GM21381 (cell line): ENCODE measurements around the gene SRCAP.

Source experiments
- ATAC-seq: cut with Tn5 transposase; IDR thresholded peaks from one replicate; pipeline ENCODE4 v1.9.1; 2021; ENCODE audit warnings: mild to moderate bottlenecking, moderate library complexity; ENCODE audit not compliant: unreplicated experiment

Gene SRCAP

DNA sequence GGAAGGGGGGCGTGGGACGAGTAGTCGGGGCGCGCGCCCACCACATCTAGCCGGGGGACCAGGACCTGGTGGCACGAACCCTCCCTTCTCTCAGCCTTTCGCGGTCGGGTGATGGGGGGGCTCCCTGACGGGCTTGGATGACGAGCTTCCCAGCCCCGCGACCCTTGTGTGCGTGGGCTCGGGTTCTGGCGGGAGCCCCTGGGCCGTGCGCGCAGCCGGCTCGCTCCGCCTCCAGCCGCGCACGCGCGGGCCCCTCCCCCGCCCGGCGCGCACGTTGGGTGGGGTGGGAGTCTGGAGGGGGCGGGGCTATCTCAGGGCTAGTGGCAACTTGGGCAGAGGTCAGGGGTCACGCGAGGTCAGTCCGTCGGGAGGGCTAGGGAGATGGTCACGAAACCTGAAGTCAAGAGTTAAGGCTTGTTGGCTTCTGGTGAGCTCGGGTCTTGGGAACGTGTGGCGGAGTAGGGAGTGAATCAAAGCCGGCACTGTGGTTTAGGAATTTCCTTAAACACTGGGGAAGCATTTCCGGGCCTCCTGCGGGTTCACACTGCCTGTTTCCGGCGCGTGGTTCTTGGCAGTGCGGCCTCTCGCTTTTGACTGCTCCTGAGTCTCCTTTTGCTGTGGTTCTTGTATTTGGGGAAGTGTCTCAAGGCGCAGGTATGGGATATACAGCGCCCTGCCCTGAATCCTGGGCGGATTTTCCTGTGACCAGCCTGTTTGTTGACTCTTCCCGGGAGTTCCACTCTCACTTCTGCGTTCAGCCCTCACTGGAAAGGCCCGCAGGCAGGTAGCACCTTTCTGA lies at the start of gene SRCAP:
Gene SRCAP (plus strand): TSS at position 356 of the 799 bp plus-strand sequence. CDS start 1,654 bp downstream, outside the sequence.
- ATAC-seq, result peak; percentile 32

GRCh38 chr16:30649725-30650368 lies 49.1 kb upstream of the SRCAP start:
- peak; percentile 2 for ATAC-seq

- peak; percentile 64 for ATAC-seq
Measured at GRCh38 chr16:30650369-30651123, 48.4 kb upstream of the SRCAP start, which contains the start of gene PRR14. TSS of gene PRR14 (plus strand) at chr16:30650960. CDS start at chr16:30651646, 686 bp downstream.

DNA sequence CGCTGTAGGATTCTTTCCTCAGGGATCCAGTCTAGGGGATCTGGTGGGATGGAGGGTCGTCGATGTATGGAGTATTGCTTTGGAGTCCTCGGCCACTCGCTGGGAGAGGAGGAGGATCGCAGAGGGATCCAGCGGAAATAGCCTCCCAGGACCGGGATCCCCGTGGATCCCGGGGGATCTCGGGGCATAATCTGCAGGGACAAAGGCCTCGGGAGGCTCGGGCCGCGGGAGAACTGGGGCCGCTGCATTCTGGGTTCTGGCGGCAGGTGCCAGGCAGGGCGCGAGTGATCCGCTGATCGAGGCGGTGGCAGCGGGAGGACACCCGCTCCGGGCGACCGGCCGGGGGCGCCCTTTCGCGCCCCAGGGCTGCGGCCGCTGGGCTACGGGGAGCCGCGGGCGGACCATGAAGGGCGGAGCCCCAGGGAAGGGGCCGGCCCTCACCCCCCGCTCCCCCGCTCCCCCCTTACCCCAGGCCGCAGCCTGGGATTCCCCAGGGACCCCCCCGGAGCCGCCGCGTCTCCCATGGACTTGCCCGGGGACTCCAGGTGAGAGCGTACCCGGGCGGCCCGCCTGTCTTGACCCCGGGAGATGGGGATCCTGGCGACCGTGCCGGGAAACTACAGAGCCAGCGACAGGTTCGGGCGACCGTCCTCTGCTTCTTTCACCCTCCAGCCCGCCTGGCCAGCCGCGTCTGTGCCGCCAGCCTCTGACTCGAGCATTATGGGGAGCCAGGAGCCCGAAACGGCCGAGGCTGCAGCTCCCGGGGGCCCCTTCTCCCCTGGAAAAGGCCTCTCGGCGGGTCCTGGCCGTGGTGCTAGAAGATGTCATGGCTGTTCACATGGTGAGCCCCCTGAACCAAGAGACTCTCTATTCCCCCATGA lies 47.6 kb upstream of the SRCAP start:
- ATAC-seq, result peak; percentile 49

GRCh38 chr16:30652005-30652296 lies 47.0 kb upstream of the SRCAP start:
- no peak for ATAC-seq

GRCh38 chr16:30652718-30653117 lies 46.3 kb upstream of the SRCAP start:
- no peak for ATAC-seq

- ATAC-seq, result no peak
Measured at GRCh38 chr16:30654856-30655255, 44.1 kb upstream of the SRCAP start.

- no peak for ATAC-seq
Measured at GRCh38 chr16:30655815-30656347, 43.1 kb upstream of the SRCAP start.

DNA sequence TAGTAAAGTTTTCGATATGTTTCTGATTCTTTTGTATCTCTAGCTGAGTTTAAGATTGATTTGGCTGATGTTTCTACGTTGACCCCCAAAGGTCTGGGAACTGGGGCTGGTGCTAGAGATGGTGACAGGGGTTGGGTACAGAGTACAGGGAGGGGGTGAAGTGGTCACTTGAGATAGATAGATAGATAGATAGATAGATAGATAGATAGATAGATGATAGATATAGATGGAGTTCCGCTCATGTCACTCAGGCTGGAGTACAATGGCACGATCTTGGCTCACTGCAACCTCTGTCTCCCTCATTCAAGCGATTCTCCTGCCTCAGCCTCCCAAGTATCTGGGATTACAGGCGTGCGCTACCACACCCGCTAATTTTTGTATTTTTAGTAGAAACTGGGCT lies 42.6 kb upstream of the SRCAP start:
- ATAC-seq, result no peak

DNA sequence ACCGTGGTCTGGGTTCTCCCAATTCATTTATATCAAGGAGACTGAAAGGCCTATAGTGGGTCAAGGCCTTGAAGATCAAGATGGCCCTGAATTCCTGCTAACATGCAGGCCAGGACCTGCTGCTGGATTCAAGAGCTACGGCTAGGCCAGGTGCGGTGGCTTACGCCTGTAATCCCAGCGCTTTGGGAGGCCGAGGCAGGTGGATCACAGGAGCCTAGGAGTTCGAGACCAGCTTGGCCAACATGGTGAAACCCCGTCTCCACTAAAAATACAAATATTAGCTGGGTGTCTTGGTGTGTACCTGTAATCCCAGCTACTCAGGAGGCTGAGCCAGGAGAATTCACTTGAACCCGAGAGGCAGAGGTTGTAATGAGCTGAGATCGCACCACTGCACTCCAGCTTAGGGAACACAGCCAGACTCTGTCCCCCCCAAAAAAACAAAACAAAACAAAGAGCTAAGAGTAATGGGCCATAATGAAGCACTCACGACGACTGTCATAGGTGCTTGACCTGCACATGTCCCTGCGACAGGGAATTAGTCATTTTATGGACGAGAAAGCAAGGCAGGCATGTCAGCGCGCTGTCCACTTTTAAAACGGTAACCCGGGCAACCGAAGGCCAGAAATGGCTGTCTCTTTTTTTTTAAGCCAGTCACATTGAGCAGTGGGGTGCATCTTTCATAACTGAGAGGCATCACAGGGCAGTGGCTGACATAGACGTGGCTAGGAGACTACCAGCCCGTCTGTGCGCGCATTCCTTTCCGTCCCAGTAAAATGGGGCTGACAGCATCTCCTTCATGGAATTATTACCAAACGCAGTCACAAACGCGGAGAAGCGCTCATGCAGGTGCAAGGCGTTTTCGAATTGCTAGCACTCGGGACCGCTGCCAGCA lies 41.8 kb upstream of the SRCAP start:
- ATAC-seq, result no peak

DNA sequence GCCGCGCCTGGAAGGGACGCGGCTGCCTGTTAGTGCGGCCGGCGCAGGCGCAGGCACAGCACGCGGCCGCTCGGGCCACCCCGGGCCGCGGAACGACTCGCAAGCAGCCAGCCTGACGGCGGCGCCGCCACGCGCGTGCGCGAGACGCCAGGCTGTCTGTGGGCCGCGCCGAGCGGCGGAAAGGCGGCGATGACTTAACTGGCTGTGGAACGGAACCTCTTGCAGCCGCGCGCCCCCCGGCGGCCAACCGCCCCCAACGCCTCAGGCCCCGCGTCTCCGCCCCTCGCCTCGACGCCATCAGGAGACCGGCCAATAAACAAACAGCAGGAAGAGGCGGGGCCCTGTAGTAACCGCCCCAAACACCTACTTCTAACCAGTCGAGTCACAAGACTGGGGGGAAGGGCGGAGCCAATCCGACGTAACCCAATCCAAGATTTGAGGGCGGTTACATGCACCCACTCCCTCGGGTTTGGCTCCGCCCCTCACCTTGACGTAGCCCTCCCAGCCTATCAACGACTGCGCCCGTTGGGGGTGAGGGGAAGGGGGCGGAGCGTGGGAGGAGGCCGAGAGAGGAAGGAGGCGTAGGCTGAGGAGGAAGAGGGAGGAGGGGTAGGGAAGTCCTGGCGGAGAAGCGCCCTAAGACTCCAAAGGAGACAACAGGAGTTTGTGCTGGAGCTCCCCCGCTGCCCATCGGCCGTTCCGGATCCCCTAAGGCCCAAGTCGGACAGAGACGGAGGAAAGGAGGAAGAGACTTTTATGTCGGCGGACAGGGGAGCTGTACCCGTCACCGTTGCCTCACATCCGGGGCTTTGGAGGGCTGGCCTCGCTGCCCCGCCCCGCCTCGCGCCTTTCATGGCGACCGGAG lies 40.9 kb upstream of the SRCAP start, which contains the start of gene FBRS:
Gene FBRS (plus strand): TSS at position 566 of the 865 bp plus-strand sequence. CDS start 1,088 bp downstream, outside the sequence.
- peak; percentile 64 for ATAC-seq

DNA sequence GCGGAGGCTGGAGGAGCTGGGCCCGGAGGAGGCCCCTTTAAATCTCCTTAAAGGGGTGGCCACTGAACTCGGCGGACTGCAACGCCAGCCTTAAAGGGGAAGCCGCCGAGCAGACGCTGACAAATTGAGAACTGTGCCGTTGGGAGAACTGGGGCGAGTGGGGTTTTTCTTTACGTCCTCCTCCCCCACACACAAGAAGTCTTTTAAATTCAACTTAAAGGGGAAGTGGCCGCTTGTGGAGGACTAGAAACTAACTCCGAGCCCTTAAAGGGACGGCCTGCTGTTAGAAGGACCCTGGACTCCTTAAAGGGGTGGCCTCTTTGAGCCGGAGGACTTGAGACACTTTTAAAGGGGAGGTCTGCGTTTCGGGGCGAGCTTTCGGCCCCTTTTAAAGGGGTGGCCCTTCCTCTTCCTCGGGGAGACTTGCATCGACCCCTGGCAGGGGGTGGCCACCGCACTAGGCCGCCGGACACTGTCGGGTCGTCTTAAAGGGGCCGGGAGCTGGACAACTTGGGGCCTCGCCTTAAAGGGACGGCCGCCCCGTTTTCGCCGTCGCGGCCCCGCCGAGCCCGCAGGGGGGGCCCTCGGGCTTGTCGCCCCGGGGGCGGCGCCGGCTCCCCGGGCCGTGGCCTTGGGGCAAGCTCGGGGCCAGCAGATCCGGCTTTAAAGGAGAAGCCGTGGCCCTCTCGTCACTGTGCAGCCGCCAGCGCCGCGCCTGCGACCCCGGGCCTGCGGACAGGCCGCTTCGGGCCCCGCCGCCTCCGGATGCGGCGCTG lies 40.1 kb upstream of the SRCAP start:
- ATAC-seq, result peak; percentile 19

- no peak for ATAC-seq
Measured at GRCh38 chr16:30659507-30660423, 39.2 kb upstream of the SRCAP start.

- ATAC-seq, result no peak
Measured at GRCh38 chr16:30660424-30661261, 38.3 kb upstream of the SRCAP start.

DNA sequence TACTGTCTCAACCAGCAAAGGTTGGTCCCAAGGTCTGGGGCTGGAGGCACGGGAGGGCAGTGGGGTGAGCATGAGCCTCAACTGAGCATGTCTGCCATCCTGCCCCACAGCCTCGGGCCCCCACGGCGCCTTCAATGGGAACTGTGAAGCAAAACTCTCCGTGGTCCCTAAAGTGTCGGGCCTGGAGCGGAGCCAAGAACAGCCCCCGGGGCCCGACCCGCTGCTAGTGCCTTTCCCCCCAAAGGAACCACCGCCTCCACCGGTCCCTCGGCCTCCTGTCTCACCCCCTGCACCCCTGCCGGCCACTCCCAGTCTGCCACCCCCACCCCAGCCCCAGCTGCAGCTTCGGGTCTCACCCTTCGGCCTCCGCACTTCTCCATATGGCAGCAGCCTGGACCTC lies 36.5 kb upstream of the SRCAP start:
- ATAC-seq, result no peak

- no peak for ATAC-seq
Measured at GRCh38 chr16:30663038-30663437, 35.9 kb upstream of the SRCAP start.
